HepG2 (cell line): ENCODE results near the gene TAGAP.

Source experiments
- NR2C2 ChIP-seq: sonication (generic); formaldehyde crosslinking; IDR thresholded peaks from 2 replicates; pipeline ENCODE4 v1.4.0; 2020; ENCODE audit warnings: missing genetic modification reagents, mild to moderate bottlenecking, moderate library complexity, borderline replicate concordance
- ZNF350 ChIP-seq: sonication (generic); formaldehyde crosslinking; IDR thresholded peaks from 2 replicates; pipeline ENCODE4 v1.4.0; 2020; ENCODE audit warnings: mild to moderate bottlenecking, low read depth, missing genetic modification reagents, borderline replicate concordance
- ZZZ3 ChIP-seq: sonication (generic); formaldehyde crosslinking; IDR thresholded peaks from 2 replicates; pipeline ENCODE4 v1.4.0; 2020; ENCODE audit warnings: missing genetic modification reagents, mild to moderate bottlenecking, borderline replicate concordance
- TF ChIP-seq, protein P1 (sequence below): sonication (generic); formaldehyde crosslinking; IDR thresholded peaks from 2 replicates; pipeline ENCODE4 v1.4.0; 2020; ENCODE audit warnings: missing genetic modification reagents, borderline replicate concordance
- TF ChIP-seq, protein P2 (sequence below): sonication (generic); formaldehyde crosslinking; IDR thresholded peaks from 2 replicates; pipeline ENCODE4 v1.4.0; 2020; ENCODE audit warnings: mild to moderate bottlenecking, missing genetic modification reagents, borderline replicate concordance
- TF ChIP-seq, protein P3 (sequence below): sonication (generic); formaldehyde crosslinking; IDR thresholded peaks from 2 replicates; pipeline ENCODE4 v1.4.0; 2020; ENCODE audit warnings: low read depth, mild to moderate bottlenecking, missing genetic modification reagents

DNA sequence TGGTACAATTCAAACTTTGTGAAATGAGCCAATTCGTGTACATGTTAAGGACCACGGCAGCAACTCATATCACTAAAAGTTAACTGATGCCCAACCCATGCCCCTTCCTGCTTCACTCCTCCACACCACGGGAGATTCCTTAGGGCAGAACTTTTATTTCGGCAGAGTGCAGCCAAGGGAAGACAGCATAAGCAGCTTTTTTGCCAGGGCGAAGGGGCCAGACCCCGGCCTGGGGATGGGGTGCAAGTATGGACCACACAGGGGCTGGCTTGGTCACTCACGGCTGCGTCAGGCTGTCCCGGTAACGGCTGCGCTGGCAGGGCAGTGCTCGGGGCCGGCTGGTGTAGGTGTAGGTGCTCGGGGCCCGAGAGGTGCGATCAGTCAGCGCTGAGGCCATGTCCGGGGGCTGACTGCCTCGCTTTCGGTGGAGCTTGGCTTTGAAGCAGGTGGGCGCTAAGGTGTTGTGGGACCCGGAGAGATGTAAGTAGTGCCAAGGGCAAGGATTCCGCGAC lies 45.6 kb downstream of the TAGAP start:
- no peak for TF ChIP-seq NR2C2 (CRISPR knock-in tag)
- TF ChIP-seq, protein P1, sequence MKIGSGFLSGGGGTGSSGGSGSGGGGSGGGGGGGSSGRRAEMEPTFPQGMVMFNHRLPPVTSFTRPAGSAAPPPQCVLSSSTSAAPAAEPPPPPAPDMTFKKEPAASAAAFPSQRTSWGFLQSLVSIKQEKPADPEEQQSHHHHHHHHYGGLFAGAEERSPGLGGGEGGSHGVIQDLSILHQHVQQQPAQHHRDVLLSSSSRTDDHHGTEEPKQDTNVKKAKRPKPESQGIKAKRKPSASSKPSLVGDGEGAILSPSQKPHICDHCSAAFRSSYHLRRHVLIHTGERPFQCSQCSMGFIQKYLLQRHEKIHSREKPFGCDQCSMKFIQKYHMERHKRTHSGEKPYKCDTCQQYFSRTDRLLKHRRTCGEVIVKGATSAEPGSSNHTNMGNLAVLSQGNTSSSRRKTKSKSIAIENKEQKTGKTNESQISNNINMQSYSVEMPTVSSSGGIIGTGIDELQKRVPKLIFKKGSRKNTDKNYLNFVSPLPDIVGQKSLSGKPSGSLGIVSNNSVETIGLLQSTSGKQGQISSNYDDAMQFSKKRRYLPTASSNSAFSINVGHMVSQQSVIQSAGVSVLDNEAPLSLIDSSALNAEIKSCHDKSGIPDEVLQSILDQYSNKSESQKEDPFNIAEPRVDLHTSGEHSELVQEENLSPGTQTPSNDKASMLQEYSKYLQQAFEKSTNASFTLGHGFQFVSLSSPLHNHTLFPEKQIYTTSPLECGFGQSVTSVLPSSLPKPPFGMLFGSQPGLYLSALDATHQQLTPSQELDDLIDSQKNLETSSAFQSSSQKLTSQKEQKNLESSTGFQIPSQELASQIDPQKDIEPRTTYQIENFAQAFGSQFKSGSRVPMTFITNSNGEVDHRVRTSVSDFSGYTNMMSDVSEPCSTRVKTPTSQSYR (CRISPR knock-in tag): no peak
- TF ChIP-seq ZNF350: no peak
- no peak for TF ChIP-seq ZZZ3 (CRISPR knock-in tag)
- TF ChIP-seq, protein P2, sequence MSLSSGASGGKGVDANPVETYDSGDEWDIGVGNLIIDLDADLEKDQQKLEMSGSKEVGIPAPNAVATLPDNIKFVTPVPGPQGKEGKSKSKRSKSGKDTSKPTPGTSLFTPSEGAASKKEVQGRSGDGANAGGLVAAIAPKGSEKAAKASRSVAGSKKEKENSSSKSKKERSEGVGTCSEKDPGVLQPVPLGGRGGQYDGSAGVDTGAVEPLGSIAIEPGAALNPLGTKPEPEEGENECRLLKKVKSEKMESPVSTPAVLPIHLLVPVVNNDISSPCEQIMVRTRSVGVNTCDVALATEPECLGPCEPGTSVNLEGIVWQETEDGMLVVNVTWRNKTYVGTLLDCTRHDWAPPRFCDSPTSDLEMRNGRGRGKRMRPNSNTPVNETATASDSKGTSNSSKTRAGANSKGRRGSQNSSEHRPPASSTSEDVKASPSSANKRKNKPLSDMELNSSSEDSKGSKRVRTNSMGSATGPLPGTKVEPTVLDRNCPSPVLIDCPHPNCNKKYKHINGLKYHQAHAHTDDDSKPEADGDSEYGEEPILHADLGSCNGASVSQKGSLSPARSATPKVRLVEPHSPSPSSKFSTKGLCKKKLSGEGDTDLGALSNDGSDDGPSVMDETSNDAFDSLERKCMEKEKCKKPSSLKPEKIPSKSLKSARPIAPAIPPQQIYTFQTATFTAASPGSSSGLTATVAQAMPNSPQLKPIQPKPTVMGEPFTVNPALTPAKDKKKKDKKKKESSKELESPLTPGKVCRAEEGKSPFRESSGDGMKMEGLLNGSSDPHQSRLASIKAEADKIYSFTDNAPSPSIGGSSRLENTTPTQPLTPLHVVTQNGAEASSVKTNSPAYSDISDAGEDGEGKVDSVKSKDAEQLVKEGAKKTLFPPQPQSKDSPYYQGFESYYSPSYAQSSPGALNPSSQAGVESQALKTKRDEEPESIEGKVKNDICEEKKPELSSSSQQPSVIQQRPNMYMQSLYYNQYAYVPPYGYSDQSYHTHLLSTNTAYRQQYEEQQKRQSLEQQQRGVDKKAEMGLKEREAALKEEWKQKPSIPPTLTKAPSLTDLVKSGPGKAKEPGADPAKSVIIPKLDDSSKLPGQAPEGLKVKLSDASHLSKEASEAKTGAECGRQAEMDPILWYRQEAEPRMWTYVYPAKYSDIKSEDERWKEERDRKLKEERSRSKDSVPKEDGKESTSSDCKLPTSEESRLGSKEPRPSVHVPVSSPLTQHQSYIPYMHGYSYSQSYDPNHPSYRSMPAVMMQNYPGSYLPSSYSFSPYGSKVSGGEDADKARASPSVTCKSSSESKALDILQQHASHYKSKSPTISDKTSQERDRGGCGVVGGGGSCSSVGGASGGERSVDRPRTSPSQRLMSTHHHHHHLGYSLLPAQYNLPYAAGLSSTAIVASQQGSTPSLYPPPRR: no peak
- TF ChIP-seq, protein P3, sequence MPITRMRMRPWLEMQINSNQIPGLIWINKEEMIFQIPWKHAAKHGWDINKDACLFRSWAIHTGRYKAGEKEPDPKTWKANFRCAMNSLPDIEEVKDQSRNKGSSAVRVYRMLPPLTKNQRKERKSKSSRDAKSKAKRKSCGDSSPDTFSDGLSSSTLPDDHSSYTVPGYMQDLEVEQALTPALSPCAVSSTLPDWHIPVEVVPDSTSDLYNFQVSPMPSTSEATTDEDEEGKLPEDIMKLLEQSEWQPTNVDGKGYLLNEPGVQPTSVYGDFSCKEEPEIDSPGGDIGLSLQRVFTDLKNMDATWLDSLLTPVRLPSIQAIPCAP (CRISPR knock-in tag): no peak
